ENCODE measurements around the gene ERC1.

- TF ChIP-seq CTCF (conservative IDR thresholded peaks at IDR 0.05; ENCODE audit: low read depth, low read length), result no peak
- TF ChIP-seq EZH2 (IDR thresholded peaks at IDR 0.05; ENCODE audit: low read length, unreplicated experiment), result no peak
Observed at GRCh38 chr12:1326258-1326657, 335.2 kb downstream of the ERC1 start.
